Endodermal cell (in vitro differentiated cells): Measurements from ENCODE around the gene SPTB. TPM values are rescaled to one million over a fixed set of nuclear protein-coding genes. Genes with fewer than 3 reads are reported as not detected.

Experiments
- DNase-seq: peaks from one replicate; pipeline ENCODE4 v3.0.0-alpha.2; 2017
- H3K27ac ChIP-seq: 2 replicates; pipeline ENCODE4 v1.5.1; 2013; ENCODE audit warnings: mild to moderate bottlenecking, low read depth, low read length, moderate library complexity
- H3K27me3 ChIP-seq: 2 replicates; pipeline ENCODE4 v1.6.1; 2013; ENCODE audit warnings: mild to moderate bottlenecking, low read length, moderate library complexity; ENCODE audit not compliant: insufficient read depth, control insufficient read depth, poor library complexity, severe bottlenecking
- H3K36me3 ChIP-seq: 2 replicates; pipeline ENCODE4 v1.7.0; 2013; ENCODE audit warnings: mild to moderate bottlenecking, low read length, moderate library complexity; ENCODE audit not compliant: control insufficient read depth, insufficient read depth
- H3K4me1 ChIP-seq: one replicate; pipeline ENCODE4 v1.7.0; 2013; ENCODE audit warnings: low read length; ENCODE audit not compliant: control insufficient read depth, insufficient read depth
- H3K4me3 ChIP-seq: 2 replicates; pipeline ENCODE4 v1.5.1; 2013; ENCODE audit warnings: mild to moderate bottlenecking, low read length, moderate library complexity
- H3K9ac ChIP-seq: 2 replicates; pipeline ENCODE4 v1.6.1; 2013; ENCODE audit warnings: mild to moderate bottlenecking, low read length, moderate library complexity; ENCODE audit not compliant: poor library complexity, severe bottlenecking; ENCODE audit errors: extremely low read depth
- H3K9me3 ChIP-seq: 2 replicates; pipeline ENCODE4 v1.6.1; 2013; ENCODE audit warnings: mild to moderate bottlenecking, low read length, moderate library complexity; ENCODE audit not compliant: control insufficient read depth
- H3K27ac Mint-ChIP-seq: 2 replicates; pipeline ENCODE4 v1.8.0; 2020; ENCODE audit warnings: mixed read lengths
- H3K27me3 Mint-ChIP-seq: 2 replicates; pipeline ENCODE4 v1.8.0; 2021; ENCODE audit warnings: mild to moderate bottlenecking, mixed read lengths; ENCODE audit not compliant: insufficient read depth
- H3K36me3 Mint-ChIP-seq: 2 replicates; pipeline ENCODE4 v1.8.0; 2020; ENCODE audit warnings: low read depth, mixed read lengths
- H3K4me1 Mint-ChIP-seq: 2 replicates; pipeline ENCODE4 v1.8.0; 2020; ENCODE audit warnings: mixed read lengths
- H3K4me3 Mint-ChIP-seq: 2 replicates; pipeline ENCODE4 v1.8.0; 2020; ENCODE audit warnings: mild to moderate bottlenecking, moderate library complexity, mixed read lengths
- H3K9me3 Mint-ChIP-seq: 2 replicates; pipeline ENCODE4 v1.8.0; 2020; ENCODE audit warnings: mild to moderate bottlenecking, mixed read lengths
- CTCF ChIP-seq: fragments of 200-600 bp; sonication (generic); conservative IDR thresholded peaks from 2 replicates; pipeline ENCODE4 v1.5.0; 2021; ENCODE audit warnings: antibody characterized with exemption, mild to moderate bottlenecking
- WGBS, 2 experiments: methylation state at CpG; one replicate each; pipeline versions ENCODE4 v1.1.5 to v1.1.7; 2013; ENCODE audit warnings: missing lambda C conversion rate in 2 of 2, mixed read lengths in 1 of 2; ENCODE audit not compliant: insufficient coverage in 1 of 2, insufficient read length in 1 of 2; 5-methylcytosine and 5-hydroxymethylcytosine counted together
- total RNA-seq, 2 donors: library from RNA; stranded (reverse); fragmentation: NEBNext Ultra II Directional in 1 of 2; extraction: Animal tissue kit (Norgen Biotek cat#: 25700) in 1 of 2; gene quantifications; 2 replicates in 1 of 2; 3 replicates in 1 of 2; pipeline ENCODE4 v1.2.1, GENCODE V29; 2021

SPTB gene
- total RNA-seq, 2 donors from 2014 or later: 0.77 to 1.4 TPM

- peaks cover 36% of the 10 kb centered on the region for H3K9me3 Mint-ChIP-seq
- no peaks in the 10 kb centered on the region for H3K4me1 ChIP-seq
- no peaks in the 10 kb centered on the region for H3K36me3 Mint-ChIP-seq
- DNase-seq: no peak
- H3K27ac ChIP-seq: no peak overlapping the region
- H3K9ac ChIP-seq: no peak overlapping the region
- peaks cover 5% of the 10 kb centered on the region for H3K4me1 Mint-ChIP-seq
- no peak overlapping the region for H3K4me3 Mint-ChIP-seq
- H3K27me3 Mint-ChIP-seq: no peaks in the 10 kb centered on the region
- no peaks in the 10 kb centered on the region for H3K36me3 ChIP-seq
- H3K4me3 ChIP-seq: no peak overlapping the region
- peaks cover 17% of the 10 kb centered on the region for H3K9me3 ChIP-seq
- TF ChIP-seq CTCF: no peak
- no peak overlapping the region for H3K27ac Mint-ChIP-seq
- no peaks in the 10 kb centered on the region for H3K27me3 ChIP-seq
- WGBS, 2 experiments: 91 to 100% methylated on average over 3 of the region's 3 CpGs
Measured at GRCh38 chr14:64773577-64773976, 106.1 kb downstream of the SPTB start.

- H3K36me3 ChIP-seq: no peaks in the 10 kb centered on the region
- no peaks in the 10 kb centered on the region for H3K27me3 ChIP-seq
- H3K9me3 Mint-ChIP-seq: peaks cover 36% of the 10 kb centered on the region
- H3K27me3 Mint-ChIP-seq: no peaks in the 10 kb centered on the region
- H3K4me3 Mint-ChIP-seq: no peak overlapping the region
- DNase-seq: no peak
- no peak for TF ChIP-seq CTCF
- H3K4me1 ChIP-seq: no peaks in the 10 kb centered on the region
- peaks cover 5% of the 10 kb centered on the region for H3K4me1 Mint-ChIP-seq
- peaks cover 17% of the 10 kb centered on the region for H3K9me3 ChIP-seq
- H3K27ac Mint-ChIP-seq: no peak overlapping the region
- no peak overlapping the region for H3K9ac ChIP-seq
- WGBS, 2 experiments: 95 to 98% methylated on average over 18 of the region's 18 CpGs
- H3K27ac ChIP-seq: no peak overlapping the region
- H3K36me3 Mint-ChIP-seq: no peaks in the 10 kb centered on the region
- no peak overlapping the region for H3K4me3 ChIP-seq
Measured at GRCh38 chr14:64773046-64773445, 106.7 kb downstream of the SPTB start.

GRCh38 chr14:64772397-64772950, 107.2 kb downstream of the SPTB start:
- TF ChIP-seq CTCF: peak; percentile 59
- Mint-ChIP-seq H3K27ac (no peak overlapping the region), H3K4me3 (no peak overlapping the region), H3K27me3 (no peaks in the 10 kb centered on the region), H3K9me3 (peaks cover 36% of the 10 kb centered on the region), H3K4me1 (peaks cover 5% of the 10 kb centered on the region), H3K36me3 (no peaks in the 10 kb centered on the region)
- H3K27me3 ChIP-seq: no peaks in the 10 kb centered on the region
- DNase-seq: peak; percentile 78
- no peaks in the 10 kb centered on the region for H3K4me1 ChIP-seq
- WGBS, 2 experiments: 92 to 93% methylated on average over 20 to 36 of the region's 36 CpGs
- H3K36me3 ChIP-seq: no peaks in the 10 kb centered on the region
- H3K9me3 ChIP-seq: peaks cover 17% of the 10 kb centered on the region
- no peak overlapping the region for H3K4me3 ChIP-seq
- H3K9ac ChIP-seq: no peak overlapping the region
- H3K27ac ChIP-seq: no peak overlapping the region
